H1 (cell line): ENCODE data around the gene CTDSP1. TPM values are rescaled to one million over a fixed set of nuclear protein-coding genes. Genes with fewer than 3 reads are reported as not detected.

Experiments used
- CTCF ChIA-PET: fragments of 300-600 bp; sonication (Branson Sonifier 250); formaldehyde crosslinking; loops from one replicate; lab custom pipeline; 2021; ENCODE audit not compliant: partially characterized antibody; lab: Charles Lee
- POLR2A ChIA-PET: fragments of 300-600 bp; sonication (Branson Sonifier 250); formaldehyde crosslinking; loops from one replicate; lab custom pipeline; 2021; ENCODE audit warnings: inconsistent platforms; ENCODE audit not compliant: partially characterized antibody; lab: Charles Lee
- DNase-seq, 2 experiments: peaks; one replicate each; pipeline versions ENCODE4 v3.0.0 to v3.0.0-alpha.2; 2010 to 2022; ENCODE audit warnings: low spot score in 2 of 2, low read depth in 1 of 2, mixed read lengths in 1 of 2
- FAIRE-seq: peaks from 2 replicates; lab custom pipeline; 2011; peaks lifted over from hg19 to GRCh38; lab: Jason Lieb, UNC
- H2AFZ ChIP-seq: 2 replicates; pipeline ENCODE4 v1.8.1; 2012; ENCODE audit warnings: low read length, inconsistent platforms
- H2AK5ac ChIP-seq: 2 replicates; pipeline ENCODE4 v1.6.1; 2013; ENCODE audit warnings: low read depth, low read length
- H2BK120ac ChIP-seq: replicated peaks from 2 replicates; pipeline ENCODE3; 2013; ENCODE audit warnings: low read depth, low read length, inconsistent platforms
- H2BK12ac ChIP-seq: 2 replicates; pipeline ENCODE4 v1.6.1; 2013; ENCODE audit warnings: low read depth, low read length
- H2BK15ac ChIP-seq: 2 replicates; pipeline ENCODE4 v1.6.1; 2013; ENCODE audit warnings: low read length
- H2BK20ac ChIP-seq: 2 replicates; pipeline ENCODE4 v1.6.1; 2013; ENCODE audit warnings: low read length
- H2BK5ac ChIP-seq: 2 replicates; pipeline ENCODE4 v1.6.1; 2013; ENCODE audit warnings: low read depth, low read length
- H3K14ac ChIP-seq: 2 replicates; pipeline ENCODE4 v1.6.1; 2013; ENCODE audit warnings: inconsistent platforms; ENCODE audit not compliant: insufficient read length
- H3K18ac ChIP-seq: 2 replicates; pipeline ENCODE4 v1.6.1; 2013; ENCODE audit warnings: low read length; ENCODE audit errors: extremely low read depth
- H3K23ac ChIP-seq: 2 replicates; pipeline ENCODE4 v1.6.1; 2013; ENCODE audit warnings: inconsistent platforms; ENCODE audit not compliant: insufficient read length
- H3K23me2 ChIP-seq: 2 replicates; pipeline ENCODE4 v1.6.1; 2013; ENCODE audit warnings: low read depth, low read length
- H3K27ac ChIP-seq: 2 replicates; pipeline ENCODE4 v1.6.1; 2011; ENCODE audit warnings: low read depth, low read length, inconsistent platforms
- H3K27me3 ChIP-seq, 4 experiments: replicated peaks in 1 of 4; 1 replicate in 1 of 4; 2 replicates in 3 of 4; pipeline versions ENCODE4 v1.6.1 to v1.8.1; 2011 to 2013; ENCODE audit warnings: low read length in 3 of 4, mild to moderate bottlenecking in 3 of 4, inconsistent platforms in 2 of 4, mixed read lengths in 2 of 4, moderate library complexity in 1 of 4; ENCODE audit not compliant: control insufficient read depth in 3 of 4, insufficient read depth in 3 of 4; ENCODE audit errors: extremely low read depth in 1 of 4
- H3K36me3 ChIP-seq, 4 experiments: 2 replicates each; pipeline versions ENCODE4 v1.6.1 to v1.8.1; 2011 to 2013; ENCODE audit warnings: mild to moderate bottlenecking in 4 of 4, low read length in 3 of 4, moderate library complexity in 2 of 4, control low read depth in 1 of 4, inconsistent platforms in 1 of 4; ENCODE audit not compliant: insufficient read depth in 4 of 4, control insufficient read depth in 2 of 4
- H3K4ac ChIP-seq: replicated peaks from 2 replicates; pipeline ENCODE3; 2013; ENCODE audit warnings: low read length, low read depth, mixed read lengths, inconsistent platforms; ENCODE audit not compliant: insufficient read length
- H3K4me1 ChIP-seq, 4 experiments: replicated peaks in 1 of 4; 1 replicate in 1 of 4; 2 replicates in 3 of 4; pipeline versions ENCODE4 v1.6.1 to v1.8.1; 2011 to 2013; ENCODE audit warnings: low read length in 3 of 4, inconsistent platforms in 2 of 4, mixed read lengths in 1 of 4; ENCODE audit not compliant: insufficient read depth in 4 of 4, control insufficient read depth in 3 of 4
- H3K4me2 ChIP-seq, 2 experiments: 2 replicates each; pipeline versions ENCODE4 v1.6.1 to v1.8.1; 2011 to 2013; ENCODE audit warnings: low read depth in 2 of 2, low read length in 2 of 2, control low read depth in 1 of 2, inconsistent platforms in 1 of 2, mild to moderate bottlenecking in 1 of 2; ENCODE audit not compliant: insufficient read depth in 1 of 2
- H3K4me3 ChIP-seq, 4 experiments: fragments of 200-600, 300-600 bp in 1 of 4; sonication (generic), shearing (Covaris generic), sonication (Bioruptor Twin) in 1 of 4; 2 replicates each; pipeline versions ENCODE4 v1.5.1 to v1.8.1; 2011 to 2016; ENCODE audit warnings: low read length in 4 of 4, low read depth in 3 of 4, control low read depth in 2 of 4, inconsistent platforms in 2 of 4, mild to moderate bottlenecking in 2 of 4, mixed read lengths in 1 of 4, moderate library complexity in 1 of 4; ENCODE audit not compliant: insufficient read depth in 2 of 4; ENCODE audit errors: extremely low read depth in 1 of 4
- H3K56ac ChIP-seq: replicated peaks from 2 replicates; pipeline ENCODE3; 2013; ENCODE audit warnings: low read depth, mild to moderate bottlenecking, mixed read lengths, low read length, inconsistent platforms; ENCODE audit not compliant: insufficient read length
- H3K79me1 ChIP-seq: 2 replicates; pipeline ENCODE4 v1.6.1; 2013; ENCODE audit warnings: low read depth, low read length, control low read depth
- H3K79me2 ChIP-seq, 2 experiments: 2 replicates each; pipeline versions ENCODE4 v1.6.1 to v1.8.1; 2012 to 2013; ENCODE audit warnings: low read length in 2 of 2, mild to moderate bottlenecking in 2 of 2, inconsistent platforms in 1 of 2; ENCODE audit not compliant: insufficient read depth in 2 of 2, control insufficient read depth in 1 of 2
- H3K9ac ChIP-seq, 4 experiments: replicated peaks in 1 of 4; 1 replicate in 1 of 4; 2 replicates in 3 of 4; pipeline versions ENCODE4 v1.6.1 to v1.8.1; 2011 to 2013; ENCODE audit warnings: low read depth in 3 of 4, low read length in 3 of 4, control low read depth in 2 of 4, mild to moderate bottlenecking in 2 of 4, moderate library complexity in 2 of 4, inconsistent platforms in 1 of 4; ENCODE audit errors: extremely low read depth in 1 of 4
- H3K9me3 ChIP-seq, 2 experiments: 2 replicates each; pipeline versions ENCODE4 v1.6.1 to v1.8.1; 2012 to 2013; ENCODE audit warnings: mild to moderate bottlenecking in 2 of 2, moderate library complexity in 2 of 2, control low read depth in 1 of 2, inconsistent platforms in 1 of 2, low read depth in 1 of 2, low read length in 1 of 2, mixed read lengths in 1 of 2; ENCODE audit not compliant: insufficient read depth in 2 of 2
- H4K20me1 ChIP-seq, 2 experiments: replicated peaks in 1 of 2; 2 replicates each; pipeline versions ENCODE3 to v1.8.1; 2011 to 2013; ENCODE audit warnings: inconsistent platforms in 2 of 2, low read length in 2 of 2, mild to moderate bottlenecking in 1 of 2; ENCODE audit not compliant: insufficient read depth in 2 of 2, control insufficient read depth in 1 of 2
- H4K5ac ChIP-seq: 2 replicates; pipeline ENCODE4 v1.6.1; 2013; ENCODE audit warnings: low read length, low read depth, mixed read lengths, inconsistent platforms; ENCODE audit not compliant: insufficient read length
- H4K8ac ChIP-seq: 2 replicates; pipeline ENCODE4 v1.8.0; 2013; ENCODE audit warnings: mild to moderate bottlenecking, moderate library complexity, low read length, inconsistent platforms; ENCODE audit not compliant: insufficient read depth; ENCODE audit errors: extremely low read depth
- H4K91ac ChIP-seq: replicated peaks from 2 replicates; pipeline ENCODE3; 2013; ENCODE audit warnings: low read length, mixed read lengths, inconsistent platforms; ENCODE audit not compliant: insufficient read length
- BCL11A ChIP-seq, 2 experiments: IDR thresholded peaks; one replicate each; pipeline ENCODE4 v1.6.1; 2011; ENCODE audit warnings: low read depth in 2 of 2, low read length in 2 of 2, mild to moderate bottlenecking in 2 of 2
- CREB1 ChIP-seq: IDR thresholded peaks from 2 replicates; pipeline ENCODE4 v1.6.1; 2012; ENCODE audit warnings: inconsistent platforms
- MAFK ChIP-seq: IDR thresholded peaks from 2 replicates; pipeline ENCODE4 v1.6.1; 2012; ENCODE audit warnings: low read depth, mild to moderate bottlenecking, improper control_type of control experiment, low read length
- POLR2AphosphoS5 ChIP-seq: IDR thresholded peaks from 2 replicates; pipeline ENCODE4 v1.6.1; 2011; ENCODE audit warnings: low read depth, low read length
- RFX5 ChIP-seq: IDR thresholded peaks from 2 replicates; pipeline ENCODE4 v1.6.1; 2011; ENCODE audit warnings: low read depth, low read length, improper control_type of control experiment, borderline replicate concordance
- SP2 ChIP-seq: IDR thresholded peaks from 2 replicates; pipeline ENCODE4 v1.6.1; 2012; ENCODE audit warnings: mild to moderate bottlenecking, low read length, inconsistent platforms
- TAF1 ChIP-seq: IDR thresholded peaks from 2 replicates; pipeline ENCODE4 v1.6.1; 2011; ENCODE audit warnings: mild to moderate bottlenecking, low read depth, low read length
- TEAD4 ChIP-seq: IDR thresholded peaks from 2 replicates; pipeline ENCODE4 v1.6.1; 2012; ENCODE audit warnings: low read depth, low read length, inconsistent platforms, mixed read lengths
- WGBS, 2 experiments: shearing (Covaris generic) in 1 of 2; methylation state at CpG; one replicate each; pipeline versions ENCODE4 v1.1.6 to v1.1.7; 2013 to 2015; ENCODE audit warnings: low lambda C conversion rate in 2 of 2, mixed read lengths in 2 of 2, inconsistent platforms in 1 of 2, low coverage in 1 of 2, missing lambda C conversion rate in 1 of 2; ENCODE audit not compliant: insufficient replicate concordance in 2 of 2, insufficient coverage in 1 of 2, insufficient read length in 1 of 2; ENCODE audit errors: extremely low coverage in 1 of 2, missing lambda C conversion rate in 1 of 2; 5-methylcytosine and 5-hydroxymethylcytosine counted together
- polyA plus RNA-seq, 7 experiments: library from polyadenylated mRNA; depleted of rRNA in 3 of 7; stranded (reverse) in 5 of 7; unstranded in 2 of 7; fragments of >200 nt in 5 of 7; fragments of 200-250 nt in 2 of 7; gene quantifications; 1 replicate in 5 of 7; 2 replicates in 1 of 7; 4 replicates in 1 of 7; pipeline versions ENCODE4 v1.2.1 to v1.2.3, GENCODE V29; 2011 to 2013; ENCODE audit warnings: missing spikeins in 2 of 7, mixed read lengths in 2 of 7
- total RNA-seq: library from RNA; stranded (reverse); fragmentation: NEBNext Ultra II Directional; extraction: Animal tissue kit (Norgen Biotek cat#: 25700); gene quantifications from 2 replicates; pipeline ENCODE4 v1.2.1, GENCODE V29; 2021
- TF ChIP-seq, protein P1 (sequence below): IDR thresholded peaks from 2 replicates; pipeline ENCODE4 v1.6.1; 2012; ENCODE audit warnings: low read length, inconsistent platforms
- TF ChIP-seq, protein P2 (sequence below): IDR thresholded peaks from 2 replicates; pipeline ENCODE4 v1.6.1; 2012; ENCODE audit warnings: inconsistent platforms

CTDSP1 gene
- total and polyA plus RNA-seq, 2 of the 8 experiments (the other 6 are each of a cell fraction or from before 2014, with no cell fraction given): 20.3 to 35.2 TPM

DNA sequence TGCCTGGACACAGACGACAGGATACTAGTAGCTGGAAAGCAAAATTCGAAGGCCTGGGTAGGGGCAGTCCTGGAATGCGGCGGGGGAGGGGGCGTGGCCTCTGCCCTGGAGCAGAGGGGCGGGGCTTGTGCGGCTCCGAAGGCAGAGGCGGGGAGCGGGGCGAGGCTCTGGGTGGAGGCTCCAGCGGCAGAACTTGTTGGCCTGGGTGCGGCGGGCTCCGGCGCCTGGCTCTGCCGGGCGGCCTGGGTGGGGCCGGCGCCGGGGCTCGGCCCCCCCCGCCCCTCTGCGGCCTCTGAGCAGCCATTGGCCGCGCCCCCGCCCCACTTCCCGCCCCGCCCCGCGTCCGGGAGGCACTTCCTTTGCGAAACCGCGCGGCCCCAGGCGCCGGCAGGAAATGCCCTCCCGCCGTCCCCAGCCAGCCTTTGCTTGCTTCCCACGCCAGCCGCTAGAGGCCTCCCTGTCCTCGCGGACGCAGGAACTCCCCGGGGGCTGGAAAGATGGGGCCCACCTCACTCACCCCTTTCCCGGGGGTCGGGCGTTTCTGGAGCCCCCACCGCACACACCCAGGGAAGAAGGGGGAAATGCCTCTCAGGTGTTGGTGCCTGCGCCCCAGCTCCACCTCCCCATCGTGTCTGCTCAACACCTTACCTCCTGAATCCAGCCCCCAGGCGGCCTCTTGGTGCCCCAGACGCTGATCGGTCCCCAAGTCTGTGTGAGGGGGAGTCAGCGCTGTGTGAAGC is 6.7 kb downstream of the CTDSP1 start:
- H4K20me1 ChIP-seq: peaks cover 0 to 2% of the 10 kb centered on the region in 2 experiments
- H2AK5ac ChIP-seq: no peak overlapping the region
- POLR2A ChIA-PET: interaction anchor here (0.6 to 5.5 kb wide), 11 partner anchors 11 to 185 kb away, joined by 3 to 35 read pairs (median 4); partner anchors contain the start of genes AAMP, PNKD and VIL1
- H3K56ac ChIP-seq: peak overlapping the region; percentile 82
- peak overlapping the region; percentile 91 for H2AFZ ChIP-seq
- peak overlapping the region; percentile 97 for H4K5ac ChIP-seq
- DNase-seq (peak; percentile 85 to 98), FAIRE-seq (no peak)
- H3K18ac ChIP-seq: peak overlapping the region; percentile 100
- peak overlapping the region in 3 of 4 experiments; percentile 35 to 62 (median 55); a peak in 5 of 7 replicates for H3K9ac ChIP-seq
- peak overlapping the region; percentile 52 for H2BK12ac ChIP-seq
- H3K36me3 ChIP-seq: peaks cover 0 to 11% (median 4%) of the 10 kb centered on the region in 4 experiments; a peak in 2 of 8 replicates
- H3K23ac ChIP-seq: no peak overlapping the region
- H3K14ac ChIP-seq: no peak overlapping the region
- H3K79me1 ChIP-seq: no peaks in the 10 kb centered on the region
- H4K91ac ChIP-seq: peak overlapping the region; percentile 95
- peak overlapping the region; percentile 93 for H2BK5ac ChIP-seq
- peak overlapping the region; percentile 51 for H2BK120ac ChIP-seq
- peak overlapping the region; percentile 88 to 98 for H3K4me2 ChIP-seq
- H3K4me3 ChIP-seq: peak overlapping the region; percentile 45 to 75 (median 62)
- no peaks in the 10 kb centered on the region for H3K27me3 ChIP-seq
- H3K4me1 ChIP-seq: peaks cover 12 to 25% (median 19%) of the 10 kb centered on the region in 4 experiments
- H3K79me2 ChIP-seq: no peaks in the 10 kb centered on the region
- 3% methylated on average over 24 of the region's 56 CpGs; no CpG with 5 or more reads in 1 of the 2 experiments for WGBS, 2 experiments
- H3K9me3 ChIP-seq: no peaks in the 10 kb centered on the region
- no peak overlapping the region for H2BK15ac ChIP-seq
- peak overlapping the region; percentile 82; the same call in 1 of the 2 replicates for H3K27ac ChIP-seq
- CTCF ChIA-PET: interaction anchor here (0.6 to 3.6 kb wide), 14 partner anchors 9 to 133 kb away, joined by 3 to 13 read pairs (median 4); no protein-coding TSS in a partner anchor
- H3K23me2 ChIP-seq: peaks cover 3% of the 10 kb centered on the region
- no peak overlapping the region for H2BK20ac ChIP-seq
- H3K4ac ChIP-seq: peak overlapping the region; percentile 76
- peak overlapping the region; percentile 97 for H4K8ac ChIP-seq
- TF ChIP-seq POLR2AphosphoS5 (no peak), BCL11A (IDR thresholded peaks at IDR 0.05; ENCODE audit: low read depth in 2 of 2, low read length in 2 of 2) (no peak), TEAD4 (peak; percentile 91), MAFK (no peak), RFX5 (no peak), TAF1 (peak; percentile 15; the same call in 1 of the 2 replicates), SP2 (no peak), CREB1 (peak; percentile 34; the same call in 1 of the 2 replicates)
- TF ChIP-seq, protein P1, sequence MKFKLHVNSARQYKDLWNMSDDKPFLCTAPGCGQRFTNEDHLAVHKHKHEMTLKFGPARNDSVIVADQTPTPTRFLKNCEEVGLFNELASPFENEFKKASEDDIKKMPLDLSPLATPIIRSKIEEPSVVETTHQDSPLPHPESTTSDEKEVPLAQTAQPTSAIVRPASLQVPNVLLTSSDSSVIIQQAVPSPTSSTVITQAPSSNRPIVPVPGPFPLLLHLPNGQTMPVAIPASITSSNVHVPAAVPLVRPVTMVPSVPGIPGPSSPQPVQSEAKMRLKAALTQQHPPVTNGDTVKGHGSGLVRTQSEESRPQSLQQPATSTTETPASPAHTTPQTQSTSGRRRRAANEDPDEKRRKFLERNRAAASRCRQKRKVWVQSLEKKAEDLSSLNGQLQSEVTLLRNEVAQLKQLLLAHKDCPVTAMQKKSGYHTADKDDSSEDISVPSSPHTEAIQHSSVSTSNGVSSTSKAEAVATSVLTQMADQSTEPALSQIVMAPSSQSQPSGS: no peak
- TF ChIP-seq, protein P2, sequence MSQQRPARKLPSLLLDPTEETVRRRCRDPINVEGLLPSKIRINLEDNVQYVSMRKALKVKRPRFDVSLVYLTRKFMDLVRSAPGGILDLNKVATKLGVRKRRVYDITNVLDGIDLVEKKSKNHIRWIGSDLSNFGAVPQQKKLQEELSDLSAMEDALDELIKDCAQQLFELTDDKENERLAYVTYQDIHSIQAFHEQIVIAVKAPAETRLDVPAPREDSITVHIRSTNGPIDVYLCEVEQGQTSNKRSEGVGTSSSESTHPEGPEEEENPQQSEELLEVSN: peak; percentile 11; the same call in 1 of the 2 replicates
